Effector memory CD4-positive, alpha-beta T cell (primary cell): ENCODE results near the gene PROP1.
"Not testable (repeated sequence)": the region's sequence is repeated elsewhere in the genome, so short reads cannot be mapped to it uniquely, and the experiment has no call there.

ENCODE experiments used
- DNase-seq, 3 donors: peaks; one replicate each; pipeline ENCODE4 v3.0.0-alpha.2; 2020
- H3K27ac ChIP-seq: 2 replicates; pipeline ENCODE4 v1.7.0; 2013; ENCODE audit warnings: mild to moderate bottlenecking, low read length, moderate library complexity; ENCODE audit not compliant: insufficient read depth, poor library complexity, severe bottlenecking
- H3K27me3 ChIP-seq: replicated peaks from 2 replicates; pipeline ENCODE4 v1.7.0; 2013; ENCODE audit warnings: mild to moderate bottlenecking, low read length; ENCODE audit not compliant: insufficient read depth, control insufficient read depth, poor library complexity, severe bottlenecking
- H3K36me3 ChIP-seq: 2 replicates; pipeline ENCODE4 v1.7.0; 2013; ENCODE audit warnings: mild to moderate bottlenecking, low read length, moderate library complexity; ENCODE audit not compliant: control insufficient read depth, insufficient read depth
- H3K4me1 ChIP-seq: 2 replicates; pipeline ENCODE4 v1.7.0; 2013; ENCODE audit warnings: low read length, mild to moderate bottlenecking; ENCODE audit not compliant: control insufficient read depth, insufficient read depth, poor library complexity, severe bottlenecking
- H3K4me3 ChIP-seq: 2 replicates; pipeline ENCODE4 v1.7.0; 2013; ENCODE audit warnings: low read length, low read depth, mild to moderate bottlenecking; ENCODE audit not compliant: insufficient read depth, poor library complexity, severe bottlenecking
- H3K9me3 ChIP-seq: 2 replicates; pipeline ENCODE4 v1.7.0; 2013; ENCODE audit warnings: mild to moderate bottlenecking, low read length, moderate library complexity; ENCODE audit not compliant: control insufficient read depth

PROP1 gene

DNA sequence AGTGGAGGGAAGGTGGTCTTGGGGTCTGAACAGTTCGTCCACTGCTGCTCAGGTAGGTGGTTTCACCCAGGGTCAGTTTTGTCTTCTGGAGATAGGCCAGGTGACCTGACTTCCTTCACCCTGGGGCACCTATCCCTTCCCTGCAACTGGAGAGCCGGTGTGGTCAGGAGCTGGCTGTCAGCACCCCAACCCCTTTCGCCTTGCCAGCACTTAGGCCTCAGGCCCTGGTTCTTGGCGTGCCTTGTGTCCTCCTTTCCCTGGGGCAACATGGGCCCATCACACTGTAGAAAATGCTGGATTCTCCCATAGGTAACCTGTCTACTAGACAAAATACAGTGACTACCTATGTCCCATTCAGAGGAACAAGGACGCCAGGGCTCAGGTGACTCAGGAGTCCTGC, 13.1 kb downstream of the PROP1 start:
- Histone ChIP-seq H3K4me3 (no peak overlapping the region), H3K9me3 (no peaks in the 10 kb centered on the region), H3K27ac (no peak overlapping the region), H3K4me1 (peaks cover 11% of the 10 kb centered on the region), H3K27me3 (peaks cover 49% of the 10 kb centered on the region), H3K36me3 (no peaks in the 10 kb centered on the region)
- no peak for DNase-seq

GRCh38 chr5:177982072-177982727, 13.8 kb downstream of the PROP1 start:
- peaks cover 11% of the 10 kb centered on the region for H3K4me1 ChIP-seq
- H3K4me3 ChIP-seq, result no peak overlapping the region

DNA sequence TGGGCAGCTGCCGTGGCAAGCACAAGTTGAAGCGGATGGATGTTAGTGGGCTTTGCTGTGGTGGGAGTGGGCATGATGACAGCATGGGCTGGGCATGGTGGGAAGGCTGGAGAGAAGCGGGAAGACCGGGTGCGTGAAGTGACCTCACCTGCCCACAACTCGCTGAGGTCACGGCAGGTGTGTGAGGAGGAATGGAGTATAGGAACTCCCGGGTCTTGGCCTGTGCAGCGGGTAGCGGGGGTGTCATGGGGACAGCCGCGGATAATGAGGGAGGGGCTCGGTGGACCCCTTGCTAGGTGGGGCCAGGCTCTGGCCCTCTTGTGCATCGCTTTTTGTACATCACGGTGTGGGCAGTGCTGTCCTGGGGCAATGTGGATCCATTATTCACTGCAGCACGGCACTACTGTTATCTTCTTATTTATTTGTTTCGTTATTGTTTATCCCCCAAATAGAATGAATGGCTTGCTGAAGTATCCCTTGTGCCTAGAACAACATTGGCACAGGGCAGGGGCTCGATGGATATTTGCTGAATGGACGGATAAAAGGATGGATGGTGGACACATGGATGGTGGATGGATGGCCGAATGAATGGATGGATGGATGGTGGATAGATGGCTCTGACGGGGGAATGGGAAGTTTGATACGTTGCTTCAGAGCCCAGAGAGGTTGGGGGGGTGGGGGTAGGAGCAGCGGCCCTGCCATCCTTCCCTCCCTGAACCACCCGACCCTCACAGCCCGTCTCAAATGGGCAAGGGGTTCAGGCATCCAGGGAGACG, 14.6 kb downstream of the PROP1 start:
- Histone ChIP-seq H3K4me1 (peaks cover 11% of the 10 kb centered on the region), H3K4me3 (no peak overlapping the region), H3K27me3 (peaks cover 42% of the 10 kb centered on the region), H3K27ac (no peak overlapping the region), H3K36me3 (no peaks in the 10 kb centered on the region), H3K9me3 (no peaks in the 10 kb centered on the region)
- DNase-seq, result no peak

More at GRCh38 chr5:177982072-177982727, 13.8 kb downstream of the PROP1 start:
- Histone ChIP-seq H3K27me3 (peaks cover 46% of the 10 kb centered on the region), H3K9me3 (no peaks in the 10 kb centered on the region), H3K36me3 (no peaks in the 10 kb centered on the region), H3K27ac (no peak overlapping the region)
- DNase-seq, result no peak

GRCh38 chr5:177980743-177981151, 15.3 kb downstream of the PROP1 start:
- Histone ChIP-seq H3K4me1 (peaks cover 11% of the 10 kb centered on the region), H3K27me3 (peaks cover 34% of the 10 kb centered on the region), H3K4me3 (no peak overlapping the region), H3K27ac (no peak overlapping the region), H3K36me3 (no peaks in the 10 kb centered on the region), H3K9me3 (no peaks in the 10 kb centered on the region)
- DNase-seq, result no peak

DNA sequence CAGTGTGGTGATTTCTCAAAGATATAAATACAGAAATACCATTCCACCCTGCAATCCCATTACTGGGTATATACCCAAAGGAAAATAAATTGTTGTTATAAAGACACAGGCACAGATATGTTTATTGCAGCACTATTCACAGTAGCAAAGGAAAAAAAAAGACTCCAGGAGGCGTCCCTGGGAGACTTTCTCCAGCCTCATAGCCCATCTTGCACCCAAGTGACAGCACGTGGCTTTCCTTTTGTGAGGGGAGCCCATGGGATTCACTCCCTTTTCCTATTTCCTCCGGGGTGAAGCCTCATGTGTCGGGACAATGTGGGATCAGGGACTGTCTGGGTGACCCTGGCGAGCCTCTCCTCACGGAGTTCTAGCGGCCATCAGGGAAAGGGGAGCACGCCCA, 18.4 kb downstream of the PROP1 start:
- not testable (repeated sequence) for H3K27ac ChIP-seq, H3K9me3 ChIP-seq, H3K4me3 ChIP-seq, H3K36me3 ChIP-seq, H3K27me3 ChIP-seq, DNase-seq, H3K4me1 ChIP-seq

GRCh38 chr5:177973066-177973635, 22.9 kb downstream of the PROP1 start:
- Histone ChIP-seq H3K36me3 (no peaks in the 10 kb centered on the region), H3K27ac (no peak overlapping the region), H3K9me3 (no peaks in the 10 kb centered on the region), H3K27me3 (no peaks in the 10 kb centered on the region), H3K4me1 (no peaks in the 10 kb centered on the region), H3K4me3 (no peak overlapping the region)
- no peak for DNase-seq

- Histone ChIP-seq H3K36me3 (no peaks in the 10 kb centered on the region), H3K4me3 (no peak overlapping the region), H3K27me3 (no peaks in the 10 kb centered on the region), H3K9me3 (no peaks in the 10 kb centered on the region), H3K27ac (no peak overlapping the region), H3K4me1 (no peaks in the 10 kb centered on the region)
- DNase-seq, result no peak
These were observed 23.4 kb downstream of the PROP1 start for GRCh38 chr5:177972613-177973012.

DNA sequence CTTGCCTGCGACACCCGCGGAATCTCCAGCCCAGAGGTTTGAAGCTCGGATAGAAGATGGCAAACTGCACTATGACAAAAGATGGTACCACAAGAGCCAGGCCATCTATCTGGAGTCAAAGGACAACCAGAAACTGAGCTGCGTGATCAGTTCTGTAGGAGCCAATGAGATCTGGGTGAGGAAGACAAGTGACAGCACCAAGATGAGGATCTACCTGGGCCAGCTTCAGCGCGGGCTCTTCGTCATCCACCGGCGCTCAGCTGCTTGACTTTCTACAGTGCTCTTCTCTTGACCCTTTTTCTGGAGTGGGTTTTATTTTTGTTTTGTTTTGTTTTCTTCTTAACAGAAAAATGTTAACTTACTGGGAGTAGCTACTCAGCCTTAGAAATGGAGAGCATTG, 24.0 kb downstream of the PROP1 start:
- not testable (repeated sequence) for H3K4me3 ChIP-seq, H3K9me3 ChIP-seq, H3K36me3 ChIP-seq, H3K4me1 ChIP-seq, DNase-seq, H3K27me3 ChIP-seq, H3K27ac ChIP-seq

- DNase-seq, result no peak
- no peaks in the 10 kb centered on the region for H3K27me3 ChIP-seq
These were observed 27.3 kb downstream of the PROP1 start for GRCh38 chr5:177968661-177969211.

More at GRCh38 chr5:177968661-177969211, 27.3 kb downstream of the PROP1 start:
- Histone ChIP-seq H3K4me1 (no peaks in the 10 kb centered on the region), H3K27ac (no peak overlapping the region), H3K4me3 (no peak overlapping the region), H3K9me3 (no peaks in the 10 kb centered on the region), H3K36me3 (no peaks in the 10 kb centered on the region)
